Tibial nerve (tissue), 4 donors: ENCODE data around the gene IGF2R. TPM values are rescaled to one million over a fixed set of nuclear protein-coding genes. Genes with fewer than 3 reads are reported as not detected.
A peak's percentile ranks its signal among the peaks of the same experiment; 100 is the strongest.

ENCODE experiments used
- DNase-seq, 2 donors: peaks; one replicate each; pipeline ENCODE4 v3.0.0-alpha.2; 2019; ENCODE audit warnings: low spot score in 2 of 2
- H3K27ac ChIP-seq, 4 donors: fragments of 200-600 bp; sonication (generic) in 3 of 4; one replicate each; pipeline ENCODE4 v1.5.1; 2017 to 2019; ENCODE audit warnings: mild to moderate bottlenecking in 1 of 4
- H3K27me3 ChIP-seq, 2 donors: fragments of 200-600 bp; sonication (generic) in 1 of 2; one replicate each; pipeline versions ENCODE4 v1.5.1 to v1.6.0; 2017 to 2019
- H3K36me3 ChIP-seq, 3 donors: fragments of 200-600 bp; sonication (generic); one replicate each; pipeline ENCODE4 v1.5.1; 2018 to 2019
- H3K4me1 ChIP-seq, 4 donors: fragments of 200-600 bp; sonication (generic) in 3 of 4; one replicate each; pipeline ENCODE4 v1.5.1; 2017 to 2019
- H3K4me3 ChIP-seq, 4 donors: fragments of 200-600 bp; sonication (generic) in 3 of 4; one replicate each; pipeline ENCODE4 v1.5.1; 2017 to 2019; ENCODE audit warnings: mild to moderate bottlenecking in 1 of 4, moderate library complexity in 1 of 4
- H3K9me3 ChIP-seq, 4 donors: fragments of 200-600 bp; sonication (generic) in 3 of 4; one replicate each; pipeline ENCODE4 v1.5.1; 2017 to 2019
- EP300 ChIP-seq, 2 donors: sonication (generic); formaldehyde crosslinking; IDR thresholded peaks; one replicate each; pipeline ENCODE4 v1.6.1; 2017; ENCODE audit warnings: antibody characterized with exemption in 2 of 2, mild to moderate bottlenecking in 1 of 2
- POLR2A ChIP-seq, 2 donors: fragments of 450-650 bp; IDR thresholded peaks; one replicate each; pipeline ENCODE4 v1.6.1; 2017; ENCODE audit warnings: antibody characterized with exemption in 2 of 2, mild to moderate bottlenecking in 2 of 2, moderate library complexity in 2 of 2
- WGBS, 2 donors: methylation state at CpG; one replicate each; pipeline ENCODE4 v1.1.5; 2018; 5-methylcytosine and 5-hydroxymethylcytosine counted together
- total RNA-seq, 4 donors: library from RNA; depleted of rRNA; stranded (reverse); fragments of >200 nt; gene quantifications; one replicate each; pipeline ENCODE4 v1.1.0, GENCODE V29; 2016
- TF ChIP-seq, protein P1 (sequence below), 5 experiments: fragments of 200-600 bp in 3 of 5; fragments of 450-650 bp in 2 of 5; sonication (generic) in 3 of 5; IDR thresholded peaks; one replicate each; pipeline ENCODE4 v1.5.1; 2016 to 2019; ENCODE audit warnings: antibody characterized with exemption in 5 of 5, mild to moderate bottlenecking in 3 of 5, moderate library complexity in 2 of 5

IGF2R gene
- total RNA-seq, 4 donors from 2014 or later, result 60.1 to 81.3 (median 68.5) TPM

DNA sequence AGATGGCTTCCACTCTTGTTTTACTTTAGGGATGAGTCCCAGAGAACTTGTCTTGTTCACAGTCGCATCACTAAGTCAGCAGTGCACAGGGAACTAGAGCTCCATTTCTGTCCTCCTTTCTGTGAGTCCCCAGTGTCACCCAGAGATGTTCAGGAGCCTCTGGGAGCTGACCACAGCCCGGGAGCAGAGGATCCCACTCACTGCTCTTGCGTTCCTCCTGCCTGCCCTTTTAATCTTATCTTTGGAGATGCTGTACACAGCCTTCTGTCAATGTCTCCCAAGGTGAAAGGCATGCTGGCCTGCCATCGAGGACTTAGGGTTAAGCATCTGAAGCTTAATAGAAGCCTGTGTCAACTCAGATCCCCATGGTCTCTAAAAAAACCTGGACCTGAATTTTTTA is 71.2 kb downstream of the IGF2R start:
- H3K36me3 ChIP-seq, result peaks cover 0 to 66% (median 9%) of the 10 kb centered on the region in 3 donors
- H3K4me3 ChIP-seq, result no peak overlapping the region
- 83 to 95% methylated on average over 4 of the region's 4 CpGs for WGBS, 2 donors
- peaks cover 0 to 50% (median 6%) of the 10 kb centered on the region in 4 donors for H3K4me1 ChIP-seq
- no peak overlapping the region for H3K27ac ChIP-seq
- no peak for DNase-seq
- no peaks in the 10 kb centered on the region for H3K9me3 ChIP-seq
- no peak for TF ChIP-seq POLR2A (IDR thresholded peaks at IDR 0.05)
- TF ChIP-seq EP300 (IDR thresholded peaks at IDR 0.05), result no peak
- TF ChIP-seq, protein P1, sequence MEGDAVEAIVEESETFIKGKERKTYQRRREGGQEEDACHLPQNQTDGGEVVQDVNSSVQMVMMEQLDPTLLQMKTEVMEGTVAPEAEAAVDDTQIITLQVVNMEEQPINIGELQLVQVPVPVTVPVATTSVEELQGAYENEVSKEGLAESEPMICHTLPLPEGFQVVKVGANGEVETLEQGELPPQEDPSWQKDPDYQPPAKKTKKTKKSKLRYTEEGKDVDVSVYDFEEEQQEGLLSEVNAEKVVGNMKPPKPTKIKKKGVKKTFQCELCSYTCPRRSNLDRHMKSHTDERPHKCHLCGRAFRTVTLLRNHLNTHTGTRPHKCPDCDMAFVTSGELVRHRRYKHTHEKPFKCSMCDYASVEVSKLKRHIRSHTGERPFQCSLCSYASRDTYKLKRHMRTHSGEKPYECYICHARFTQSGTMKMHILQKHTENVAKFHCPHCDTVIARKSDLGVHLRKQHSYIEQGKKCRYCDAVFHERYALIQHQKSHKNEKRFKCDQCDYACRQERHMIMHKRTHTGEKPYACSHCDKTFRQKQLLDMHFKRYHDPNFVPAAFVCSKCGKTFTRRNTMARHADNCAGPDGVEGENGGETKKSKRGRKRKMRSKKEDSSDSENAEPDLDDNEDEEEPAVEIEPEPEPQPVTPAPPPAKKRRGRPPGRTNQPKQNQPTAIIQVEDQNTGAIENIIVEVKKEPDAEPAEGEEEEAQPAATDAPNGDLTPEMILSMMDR (IDR thresholded peaks at IDR 0.05), result no peak
- H3K27me3 ChIP-seq, result no peaks in the 10 kb centered on the region

DNA sequence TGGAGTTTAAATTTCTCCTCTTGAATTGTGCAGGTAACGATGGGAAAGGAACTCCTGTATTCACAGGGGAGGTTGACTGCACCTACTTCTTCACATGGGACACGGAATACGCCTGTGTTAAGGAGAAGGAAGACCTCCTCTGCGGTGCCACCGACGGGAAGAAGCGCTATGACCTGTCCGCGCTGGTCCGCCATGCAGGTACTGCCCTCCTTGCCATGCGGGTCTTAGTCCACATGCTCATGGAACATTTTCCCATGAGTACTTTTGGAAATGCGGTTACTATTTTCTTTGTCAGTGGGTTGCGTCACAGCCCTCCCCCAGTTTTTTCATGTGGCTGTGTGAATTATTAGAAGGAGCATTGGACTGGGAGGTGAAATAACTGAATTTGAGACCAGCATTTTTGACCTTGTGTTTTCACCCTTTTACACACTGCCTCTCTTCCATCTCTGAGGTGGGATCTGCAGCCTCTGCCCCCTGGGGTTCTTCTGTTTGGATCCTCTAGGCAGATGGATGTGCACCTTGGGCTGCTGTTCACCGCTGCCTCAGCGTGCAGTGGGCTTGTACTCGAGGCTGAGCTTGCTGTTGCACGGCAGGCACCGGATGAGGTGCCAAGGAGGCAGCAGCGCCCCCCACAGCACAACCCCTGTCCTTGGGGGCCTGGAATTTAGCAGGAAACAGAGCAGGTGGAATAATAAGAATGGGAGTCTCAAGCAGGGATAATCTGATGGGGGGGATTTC is 71.8 kb downstream of the IGF2R start:
- peaks cover 0 to 66% (median 9%) of the 10 kb centered on the region in 3 donors for H3K36me3 ChIP-seq
- no peak overlapping the region for H3K27ac ChIP-seq
- no peaks in the 10 kb centered on the region for H3K9me3 ChIP-seq
- no peak overlapping the region for H3K4me3 ChIP-seq
- DNase-seq, result no peak
- WGBS, 2 donors, result 93 to 95% methylated on average over 19 of the region's 19 CpGs
- peaks cover 0 to 44% (median 4%) of the 10 kb centered on the region in 4 donors for H3K4me1 ChIP-seq
- TF ChIP-seq, protein P1 (IDR thresholded peaks at IDR 0.05), result no peak
- no peak for TF ChIP-seq POLR2A (IDR thresholded peaks at IDR 0.05)
- no peak for TF ChIP-seq EP300 (IDR thresholded peaks at IDR 0.05)
- H3K27me3 ChIP-seq, result no peaks in the 10 kb centered on the region

DNA sequence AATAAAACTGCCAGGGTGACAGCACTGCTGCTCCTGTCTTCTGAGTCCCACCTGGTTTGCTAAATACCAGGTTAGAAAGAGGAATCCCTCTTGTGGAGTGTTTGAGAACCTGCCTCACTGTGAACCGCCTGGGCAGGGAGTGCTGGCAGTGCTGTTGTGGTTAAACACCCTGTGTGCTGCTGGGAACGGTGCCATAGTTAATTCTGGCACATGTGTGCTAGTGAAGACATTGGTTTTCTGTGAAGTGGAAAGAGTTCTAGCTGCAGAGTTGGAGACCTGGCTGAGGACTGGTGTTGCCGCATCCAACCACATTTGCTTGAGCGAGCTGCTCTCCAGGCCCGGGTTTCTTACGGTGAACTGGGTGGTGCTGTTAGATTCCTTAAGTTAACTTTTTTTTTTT is 72.7 kb downstream of the IGF2R start:
- Histone ChIP-seq H3K9me3 (no peaks in the 10 kb centered on the region), H3K4me3 (no peak overlapping the region), H3K36me3 (peaks cover 0 to 69% (median 9%) of the 10 kb centered on the region in 3 donors), H3K4me1 (peaks cover 0 to 37% (median 3%) of the 10 kb centered on the region in 4 donors), H3K27ac (no peak overlapping the region), H3K27me3 (no peaks in the 10 kb centered on the region)
- WGBS, 2 donors, result 56 to 77% methylated on average over 6 of the region's 6 CpGs
- peak; percentile 44 to 45 for DNase-seq
- TF ChIP-seq, protein P1 (IDR thresholded peaks at IDR 0.05), result no peak
- TF ChIP-seq POLR2A (IDR thresholded peaks at IDR 0.05) (no peak), EP300 (IDR thresholded peaks at IDR 0.05) (peak in 1 of 2 donors; percentile 9)

DNA sequence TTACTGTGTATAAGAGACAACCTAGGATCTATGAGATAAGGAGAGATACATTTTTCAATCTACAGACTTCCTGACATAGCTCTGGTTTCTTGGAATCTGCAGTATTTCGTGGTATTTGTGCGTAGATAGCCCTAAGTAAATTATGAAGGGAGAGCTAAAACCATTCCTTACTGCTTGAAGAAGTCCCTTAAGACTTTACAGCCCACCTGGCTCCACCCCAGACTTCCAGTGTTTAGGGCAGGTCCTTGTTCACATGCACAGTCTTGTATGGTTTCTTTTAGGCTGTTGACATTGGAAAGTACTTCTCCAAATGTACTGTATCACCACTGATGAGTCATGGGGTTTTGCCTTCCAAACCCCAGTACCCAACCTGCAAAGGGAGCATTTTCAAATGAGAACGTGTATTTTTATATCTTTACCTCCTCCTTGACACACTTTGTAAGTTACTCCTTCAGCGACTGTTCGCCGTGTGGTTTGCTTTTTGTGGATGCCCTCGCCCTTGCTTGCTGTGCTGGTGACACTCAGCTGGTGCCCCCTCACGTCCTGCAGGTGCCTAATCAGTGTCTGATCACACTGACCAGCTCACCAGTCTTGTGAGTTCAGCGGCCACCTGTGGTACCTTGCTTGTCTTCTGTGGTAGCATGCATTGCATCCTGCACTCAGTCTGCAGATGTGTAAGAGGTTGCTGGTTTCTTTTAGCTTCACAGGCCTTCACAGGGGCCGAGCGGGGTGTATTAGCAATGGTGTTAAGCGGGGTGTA is 73.3 kb downstream of the IGF2R start:
- TF ChIP-seq, protein P1 (IDR thresholded peaks at IDR 0.05), result no peak
- TF ChIP-seq POLR2A (IDR thresholded peaks at IDR 0.05) (no peak), EP300 (IDR thresholded peaks at IDR 0.05) (no peak)
- Histone ChIP-seq H3K4me3 (no peak overlapping the region), H3K9me3 (no peaks in the 10 kb centered on the region), H3K36me3 (peaks cover 0 to 75% (median 12%) of the 10 kb centered on the region in 3 donors), H3K27me3 (no peaks in the 10 kb centered on the region), H3K4me1 (peaks cover 0 to 31% (median 3%) of the 10 kb centered on the region in 4 donors), H3K27ac (peak overlapping the region in 2 of 4 donors; percentile 30 to 68)
- no peak for DNase-seq
- WGBS, 2 donors, result 88 to 90% methylated on average over 12 of the region's 12 CpGs
